HG02840 (cell line): ENCODE results near the gene POLRMT.

ENCODE experiments used
- ATAC-seq: cut with Tn5 transposase; IDR thresholded peaks from one replicate; pipeline ENCODE4 v1.9.1; 2021; ENCODE audit warnings: mild to moderate bottlenecking, moderate library complexity, moderate number of reproducible peaks; ENCODE audit not compliant: unreplicated experiment, low FRiP score

The POLRMT gene

GRCh38 chr19:583198-583967, 50.0 kb downstream of the POLRMT start:
- no peak for ATAC-seq

- no peak for ATAC-seq
Observed at GRCh38 chr19:582497-583197, 50.7 kb downstream of the POLRMT start.

- no peak for ATAC-seq
Observed at GRCh38 chr19:581399-582111, 51.8 kb downstream of the POLRMT start.

- no peak for ATAC-seq
Observed at GRCh38 chr19:580274-580835, 53.0 kb downstream of the POLRMT start.

- no peak for ATAC-seq
Observed at GRCh38 chr19:579842-580155, 53.5 kb downstream of the POLRMT start.

- no peak for ATAC-seq
Observed at GRCh38 chr19:579111-579841, 54.1 kb downstream of the POLRMT start.

- no peak for ATAC-seq
Observed at GRCh38 chr19:577439-578392, 55.6 kb downstream of the POLRMT start.

- no peak for ATAC-seq
Observed at GRCh38 chr19:576768-577438, 56.4 kb downstream of the POLRMT start.

- ATAC-seq, result no peak
Observed at GRCh38 chr19:575527-576506, 57.5 kb downstream of the POLRMT start.

- ATAC-seq, result no peak
Observed at GRCh38 chr19:574658-575526, 58.4 kb downstream of the POLRMT start.

- ATAC-seq, result no peak
Observed at GRCh38 chr19:573519-573825, 59.9 kb downstream of the POLRMT start.

- peak; percentile 1 for ATAC-seq
Observed at GRCh38 chr19:572743-573518, 60.4 kb downstream of the POLRMT start.

- ATAC-seq, result peak; percentile 78
Observed at GRCh38 chr19:572140-572742, 61.1 kb downstream of the POLRMT start, which contains the start of gene BSG. BSG (plus strand) TSS chr19:572596; CDS start chr19:572635, 39 bp downstream.

GRCh38 chr19:571566-571974, 61.8 kb downstream of the POLRMT start:
- no peak for ATAC-seq

- ATAC-seq, result no peak
Observed at GRCh38 chr19:570937-571565, 62.3 kb downstream of the POLRMT start.
